Stomach (tissue), 9 donors: Measurements from ENCODE around the gene PTPMT1. TPM values are rescaled to one million over a fixed set of nuclear protein-coding genes. Genes with fewer than 3 reads are reported as not detected.

ENCODE experiments used
- DNase-seq, 2 donors: peaks; one replicate each; pipeline versions ENCODE4 v3.0.0 to v3.0.0-alpha.2; 2013 to 2019
- H3K27ac ChIP-seq, 5 donors: fragments of 200-600 bp in 4 of 5; sonication (generic) in 4 of 5; one replicate each; pipeline ENCODE4 v1.5.1; 2013 to 2019; ENCODE audit warnings: mild to moderate bottlenecking in 1 of 5, moderate library complexity in 1 of 5
- H3K27me3 ChIP-seq, 3 donors: fragments of 200-600 bp; sonication (generic); one replicate each; pipeline ENCODE4 v1.5.1; 2017 to 2019; ENCODE audit warnings: mixed run types in 1 of 3
- H3K36me3 ChIP-seq, 4 donors: fragments of 200-600 bp; sonication (generic); 1 replicate in 3 of 4; 2 replicates in 1 of 4; pipeline ENCODE4 v1.5.1; 2016 to 2019
- H3K4me1 ChIP-seq, 4 donors: fragments of 200-600 bp; sonication (generic); one replicate each; pipeline ENCODE4 v1.5.1; 2016 to 2019
- H3K4me3 ChIP-seq, 4 donors: fragments of 200-600 bp; sonication (generic) in 3 of 4; one replicate each; pipeline ENCODE4 v1.5.1; 2016 to 2019; ENCODE audit warnings: mild to moderate bottlenecking in 1 of 4
- H3K9me3 ChIP-seq, 4 donors: fragments of 200-600 bp; sonication (generic); one replicate each; pipeline ENCODE4 v1.5.1; 2016 to 2019
- EP300 ChIP-seq: sonication (generic); formaldehyde crosslinking; IDR thresholded peaks from one replicate; pipeline ENCODE4 v1.6.1; 2017; ENCODE audit warnings: antibody characterized with exemption
- POLR2A ChIP-seq, 4 donors: fragments of 450-650 bp; IDR thresholded peaks; one replicate each; pipeline ENCODE4 v1.6.1; 2016; ENCODE audit warnings: antibody characterized with exemption in 4 of 4, control low read depth in 2 of 4, mild to moderate bottlenecking in 1 of 4, moderate library complexity in 1 of 4
- POLR2AphosphoS5 ChIP-seq, 3 donors: sonication (generic); formaldehyde crosslinking; IDR thresholded peaks; one replicate each; pipeline ENCODE4 v1.6.1; 2016; ENCODE audit warnings: antibody characterized with exemption in 3 of 3
- WGBS, 5 donors: extraction: QIAGEN DNeasy Blood & Tissue Kit in 3 of 5; methylation state at CpG; one replicate each; pipeline versions ENCODE4 v1.1.5 to v1.1.7; 2013 to 2018; 5-methylcytosine and 5-hydroxymethylcytosine counted together
- intact Hi-C: fragments of 100-400 bp; cut with DNase I; formaldehyde crosslinking; loops from one replicate; pipeline ENCODE4 v1.15.1; 2023; ENCODE audit warnings: low total_unique reads
- polyA plus RNA-seq, 3 donors: library from polyadenylated mRNA; stranded (reverse); fragments of 200-250 nt; gene quantifications; one replicate each; pipeline ENCODE4 v1.2.3, GENCODE V29; 2013
- total RNA-seq, 5 donors: library from RNA; depleted of rRNA; stranded (reverse); fragments of >200 nt; gene quantifications; one replicate each; pipeline versions ENCODE4 v1.1.0 to v1.2.3, GENCODE V29; 2014 to 2016
- TF ChIP-seq, protein P1 (sequence below), 7 experiments: fragments of 450-650 bp in 4 of 7; fragments of 200-600 bp in 3 of 7; sonication (generic) in 3 of 7; IDR thresholded peaks; one replicate each; pipeline ENCODE4 v1.5.1; 2016 to 2019; ENCODE audit warnings: antibody characterized with exemption in 7 of 7, control low read depth in 2 of 7, mild to moderate bottlenecking in 1 of 7
- donor health status: healthy with polysubstance abuse.
- donor health status: Bipolar disorder and iron deficiency.
- donor health status: healthy.

The PTPMT1 gene
- total and polyA plus RNA-seq, 8 donors = 36.4 to 126 (median 58.8) TPM

DNA sequence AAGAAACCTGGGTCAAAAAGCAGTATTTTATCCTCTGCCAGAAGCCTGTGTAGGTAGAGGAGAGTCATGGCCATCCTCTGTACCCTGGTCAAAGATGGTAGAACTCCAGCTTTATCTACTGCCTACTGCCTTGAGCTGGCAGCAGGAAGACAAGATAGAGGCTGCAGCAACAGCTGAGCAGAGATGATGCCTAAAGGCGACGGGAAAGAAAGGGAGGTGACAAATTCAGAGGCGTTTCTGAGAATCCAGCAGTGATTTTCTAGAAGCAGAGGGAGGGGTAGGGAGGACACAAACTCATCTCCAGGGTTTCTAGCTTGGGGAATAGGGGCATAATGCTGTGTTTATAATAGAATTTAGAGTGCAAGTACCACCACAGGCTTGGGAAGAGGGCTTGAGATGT lies 44.3 kb downstream of the PTPMT1 start:
- intact Hi-C loops = no loop called here
- no peak overlapping the region for H3K4me3 ChIP-seq
- H3K9me3 ChIP-seq = no peaks in the 10 kb centered on the region
- 74 to 87% (median 81%) methylated on average over 3 of the region's 3 CpGs for WGBS, 5 donors
- H3K36me3 ChIP-seq = peaks cover 0 to 22% (median 8%) of the 10 kb centered on the region in 4 donors
- H3K4me1 ChIP-seq = peaks cover 0 to 14% (median 3%) of the 10 kb centered on the region in 4 donors
- TF ChIP-seq, protein P1, sequence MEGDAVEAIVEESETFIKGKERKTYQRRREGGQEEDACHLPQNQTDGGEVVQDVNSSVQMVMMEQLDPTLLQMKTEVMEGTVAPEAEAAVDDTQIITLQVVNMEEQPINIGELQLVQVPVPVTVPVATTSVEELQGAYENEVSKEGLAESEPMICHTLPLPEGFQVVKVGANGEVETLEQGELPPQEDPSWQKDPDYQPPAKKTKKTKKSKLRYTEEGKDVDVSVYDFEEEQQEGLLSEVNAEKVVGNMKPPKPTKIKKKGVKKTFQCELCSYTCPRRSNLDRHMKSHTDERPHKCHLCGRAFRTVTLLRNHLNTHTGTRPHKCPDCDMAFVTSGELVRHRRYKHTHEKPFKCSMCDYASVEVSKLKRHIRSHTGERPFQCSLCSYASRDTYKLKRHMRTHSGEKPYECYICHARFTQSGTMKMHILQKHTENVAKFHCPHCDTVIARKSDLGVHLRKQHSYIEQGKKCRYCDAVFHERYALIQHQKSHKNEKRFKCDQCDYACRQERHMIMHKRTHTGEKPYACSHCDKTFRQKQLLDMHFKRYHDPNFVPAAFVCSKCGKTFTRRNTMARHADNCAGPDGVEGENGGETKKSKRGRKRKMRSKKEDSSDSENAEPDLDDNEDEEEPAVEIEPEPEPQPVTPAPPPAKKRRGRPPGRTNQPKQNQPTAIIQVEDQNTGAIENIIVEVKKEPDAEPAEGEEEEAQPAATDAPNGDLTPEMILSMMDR (IDR thresholded peaks at IDR 0.05) = no peak
- TF ChIP-seq POLR2A (IDR thresholded peaks at IDR 0.05) (no peak), POLR2AphosphoS5 (IDR thresholded peaks at IDR 0.05) (no peak), EP300 (no peak)
- no peak overlapping the region for H3K27ac ChIP-seq
- DNase-seq = no peak
- no peaks in the 10 kb centered on the region for H3K27me3 ChIP-seq

DNA sequence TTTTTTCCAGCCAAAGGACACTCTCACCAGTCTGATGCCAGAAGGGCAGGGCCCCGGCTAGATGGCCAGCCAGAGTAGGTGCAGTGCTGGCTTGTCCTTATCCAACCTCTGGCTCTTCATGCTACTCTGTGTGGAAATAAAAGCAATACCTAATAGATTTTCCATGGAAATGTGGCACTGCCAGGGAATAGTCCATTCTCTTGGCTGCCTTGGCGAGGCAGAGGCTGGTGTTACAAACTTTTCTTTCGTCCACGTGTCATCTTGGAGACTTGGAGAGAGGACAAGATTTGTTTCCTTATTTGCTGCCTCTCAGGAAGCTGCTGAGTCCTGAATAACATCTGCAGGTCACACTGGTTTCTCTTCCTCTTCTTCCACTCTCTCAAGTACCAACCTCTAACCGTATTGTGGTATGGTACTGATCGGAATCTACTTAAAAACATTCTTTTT lies 46.0 kb downstream of the PTPMT1 start:
- H3K9me3 ChIP-seq = no peaks in the 10 kb centered on the region
- WGBS, 5 donors = 59 to 85% (median 78%) methylated on average over 6 of the region's 6 CpGs
- H3K27me3 ChIP-seq = no peaks in the 10 kb centered on the region
- TF ChIP-seq POLR2A (IDR thresholded peaks at IDR 0.05) (no peak), EP300 (no peak), POLR2AphosphoS5 (IDR thresholded peaks at IDR 0.05) (no peak)
- TF ChIP-seq, protein P1 (IDR thresholded peaks at IDR 0.05) = no peak
- H3K36me3 ChIP-seq = peaks cover 0 to 22% (median 10%) of the 10 kb centered on the region in 4 donors
- intact Hi-C loops = no loop called here
- peaks cover 0 to 14% (median 3%) of the 10 kb centered on the region in 4 donors for H3K4me1 ChIP-seq
- H3K27ac ChIP-seq = no peak overlapping the region
- H3K4me3 ChIP-seq = no peak overlapping the region
- no peak for DNase-seq

DNA sequence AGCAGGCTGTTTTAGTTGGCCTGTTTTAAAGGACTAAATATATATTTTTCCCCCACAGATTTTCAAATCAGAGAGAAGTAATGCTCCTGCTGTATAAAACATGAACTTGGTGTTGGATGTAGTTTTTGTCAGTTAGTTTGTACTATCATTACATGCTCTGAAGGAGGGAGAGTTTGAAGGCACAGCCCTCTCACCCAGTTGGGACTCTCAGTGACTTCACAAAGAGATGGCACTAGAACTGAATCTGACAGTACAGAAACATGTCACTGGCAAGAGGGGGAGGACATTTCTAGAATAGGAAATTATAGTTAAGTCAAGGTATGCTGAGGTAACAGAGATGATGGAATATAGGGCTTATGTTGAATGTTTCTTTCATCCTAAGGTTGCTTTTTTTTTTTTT lies 49.9 kb downstream of the PTPMT1 start:
- Histone ChIP-seq H3K36me3 (peaks cover 12 to 48% (median 39%) of the 10 kb centered on the region in 4 donors), H3K27ac (no peak overlapping the region), H3K9me3 (no peaks in the 10 kb centered on the region), H3K27me3 (no peaks in the 10 kb centered on the region), H3K4me3 (no peak overlapping the region), H3K4me1 (peaks cover 0 to 11% (median 5%) of the 10 kb centered on the region in 4 donors)
- no peak for DNase-seq
- intact Hi-C loops = no loop called here
- no peak for TF ChIP-seq EP300
- TF ChIP-seq POLR2A (IDR thresholded peaks at IDR 0.05) = no peak
- TF ChIP-seq, protein P1 (IDR thresholded peaks at IDR 0.05) = no peak
- TF ChIP-seq POLR2AphosphoS5 (IDR thresholded peaks at IDR 0.05) = no peak

DNA sequence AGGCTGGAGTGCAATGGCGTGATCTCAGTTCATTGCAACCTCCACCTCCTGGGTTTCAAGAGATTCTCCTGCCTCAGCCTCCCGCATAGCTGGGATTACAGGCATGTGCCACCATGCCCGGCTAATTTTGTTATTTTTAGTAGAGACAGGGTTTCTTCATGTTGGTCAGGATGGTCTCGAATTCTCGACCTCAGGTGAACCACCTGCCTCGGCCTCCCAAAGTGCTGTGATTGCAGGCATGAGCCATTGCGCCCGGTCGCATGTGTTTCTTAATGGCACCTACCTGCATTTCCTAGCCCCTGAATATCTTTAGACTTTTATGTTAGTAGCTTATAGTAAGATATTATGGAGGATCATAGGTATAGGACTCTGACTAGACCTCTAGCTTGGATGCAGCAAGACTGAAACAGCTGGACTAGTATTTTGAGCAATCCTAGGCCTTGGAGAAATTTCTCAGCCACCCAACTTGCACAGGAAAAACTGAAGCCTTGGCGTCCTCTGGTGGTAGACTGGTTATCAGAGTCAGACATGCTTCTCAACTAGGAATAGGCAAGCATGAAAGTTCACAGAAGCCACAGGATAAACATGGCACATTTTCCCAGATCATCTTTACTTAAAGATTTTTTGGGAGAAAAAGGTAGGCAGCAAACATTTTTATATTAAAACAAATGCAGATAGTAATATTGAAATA lies 51.5 kb downstream of the PTPMT1 start:
- TF ChIP-seq EP300 = no peak
- TF ChIP-seq POLR2AphosphoS5 (IDR thresholded peaks at IDR 0.05) = peak in 1 of 3 donors; percentile 27
- no peak for TF ChIP-seq POLR2A (IDR thresholded peaks at IDR 0.05)
- TF ChIP-seq, protein P1 (IDR thresholded peaks at IDR 0.05) = peak in 5 of 7 experiments; percentile 11 to 48 (median 38)
- 86 to 89% (median 87%) methylated on average over 10 of the region's 10 CpGs for WGBS, 5 donors
- no peaks in the 10 kb centered on the region for H3K9me3 ChIP-seq
- H3K36me3 ChIP-seq = peaks cover 27 to 52% (median 48%) of the 10 kb centered on the region in 4 donors
- intact Hi-C loops = no loop called here
- H3K27me3 ChIP-seq = no peaks in the 10 kb centered on the region
- no peak overlapping the region for H3K27ac ChIP-seq
- peaks cover 0 to 11% (median 5%) of the 10 kb centered on the region in 4 donors for H3K4me1 ChIP-seq
- peak in 1 of 2 donors; percentile 84 for DNase-seq
- no peak overlapping the region for H3K4me3 ChIP-seq
